Measurements from ENCODE around the gene NKAIN1.
"Not testable (repeated sequence)": the region's sequence is repeated elsewhere in the genome, so short reads cannot be mapped to it uniquely, and the experiment has no call there.

Gene NKAIN1

DNA sequence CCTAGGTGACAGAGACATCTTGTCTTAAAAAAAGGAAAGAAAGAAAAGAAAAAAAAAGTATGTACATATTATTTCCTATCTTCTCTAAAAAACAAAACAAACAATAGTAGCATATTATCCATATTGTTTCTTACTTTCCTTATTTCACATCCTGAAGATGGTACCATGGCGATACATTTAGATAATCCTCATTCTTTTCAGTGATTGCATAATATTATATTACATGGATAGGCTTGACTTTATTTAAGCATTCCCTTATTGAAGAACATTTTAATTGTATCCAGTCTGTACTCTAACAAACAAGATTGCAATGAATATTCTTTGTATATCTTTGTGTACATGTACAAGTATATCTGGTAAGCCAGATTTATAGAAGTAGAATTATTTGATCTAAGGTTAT is 91.3 kb downstream of the NKAIN1 start:
- no peak for DNase-seq

DNA sequence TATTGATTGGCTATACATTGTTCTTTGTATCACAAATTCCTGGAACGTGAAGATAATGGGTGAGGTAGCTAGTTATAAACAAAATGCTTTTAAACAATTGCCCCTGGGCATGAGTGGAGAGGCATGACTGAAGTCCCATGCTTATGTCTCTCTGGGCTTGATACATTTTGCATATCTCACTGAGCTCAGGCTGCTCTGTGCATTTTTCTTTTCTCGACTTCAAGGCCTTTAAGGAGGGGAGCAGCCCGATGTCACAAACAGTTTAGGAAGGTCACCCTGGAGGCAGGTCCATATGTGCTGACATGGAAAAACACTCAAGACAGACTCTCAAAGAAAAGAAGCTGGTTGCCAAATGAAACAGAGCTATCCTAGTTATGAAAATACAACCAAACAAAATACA is 94.0 kb downstream of the NKAIN1 start:
- no peak for DNase-seq

DNA sequence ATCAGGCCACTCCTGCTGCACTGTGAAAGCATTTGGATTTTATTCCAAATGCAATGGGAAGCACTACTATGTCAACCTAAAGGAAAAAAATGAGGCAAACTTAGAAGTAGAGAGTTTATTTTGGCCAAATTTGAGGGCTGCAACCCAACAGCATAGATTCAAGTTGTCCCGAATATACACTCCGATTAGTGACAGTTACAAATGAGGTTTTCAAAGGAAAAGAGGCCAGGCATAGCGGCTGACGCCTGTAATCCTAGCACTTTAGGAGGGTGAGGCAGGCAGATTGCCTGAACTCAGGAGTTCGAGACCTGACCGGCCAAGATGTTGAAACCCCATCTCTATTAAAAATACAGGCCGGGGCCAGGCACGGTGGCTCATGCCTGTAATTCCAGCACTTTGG is 95.2 kb downstream of the NKAIN1 start:
- no peak for DNase-seq

DNA sequence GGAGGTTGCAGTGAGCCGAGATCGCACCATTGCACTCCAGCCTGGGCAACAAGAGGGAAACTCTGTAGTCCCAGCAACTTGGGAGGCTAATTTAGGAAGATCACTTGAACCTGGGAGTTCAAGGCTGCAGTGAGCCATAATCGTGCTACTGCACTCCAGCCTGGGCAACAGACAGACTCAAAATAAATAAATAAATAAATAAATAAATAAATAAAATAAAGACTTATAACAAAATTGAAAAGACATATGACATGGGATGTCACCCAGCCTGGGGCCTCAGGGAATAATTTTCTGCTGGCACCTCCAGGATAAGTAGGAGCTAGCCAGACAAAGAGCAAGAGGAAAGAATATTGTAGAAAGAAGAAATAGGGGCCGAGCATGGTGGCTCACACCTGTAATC is 96.2 kb downstream of the NKAIN1 start:
- no peak for DNase-seq

DNA sequence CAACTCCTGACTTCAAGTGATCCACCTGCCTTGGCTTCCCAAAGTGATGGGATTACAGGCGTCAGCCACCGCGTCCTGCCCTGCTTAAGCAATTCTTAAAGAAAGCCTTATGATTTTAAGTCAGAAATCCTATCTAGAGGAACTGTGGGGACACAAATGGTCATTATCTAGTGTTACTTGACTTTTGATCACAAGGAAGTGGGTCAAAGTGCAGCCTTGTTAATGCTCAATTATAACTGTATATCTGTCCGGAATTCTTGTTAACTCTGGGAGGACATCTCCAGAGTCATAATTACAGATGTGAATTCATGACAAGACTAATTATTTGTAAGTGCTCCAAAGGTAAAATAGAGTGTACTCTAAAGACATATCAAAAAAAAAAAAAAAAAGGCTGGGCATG is 97.3 kb downstream of the NKAIN1 start:
- DNase-seq, result no peak

DNA sequence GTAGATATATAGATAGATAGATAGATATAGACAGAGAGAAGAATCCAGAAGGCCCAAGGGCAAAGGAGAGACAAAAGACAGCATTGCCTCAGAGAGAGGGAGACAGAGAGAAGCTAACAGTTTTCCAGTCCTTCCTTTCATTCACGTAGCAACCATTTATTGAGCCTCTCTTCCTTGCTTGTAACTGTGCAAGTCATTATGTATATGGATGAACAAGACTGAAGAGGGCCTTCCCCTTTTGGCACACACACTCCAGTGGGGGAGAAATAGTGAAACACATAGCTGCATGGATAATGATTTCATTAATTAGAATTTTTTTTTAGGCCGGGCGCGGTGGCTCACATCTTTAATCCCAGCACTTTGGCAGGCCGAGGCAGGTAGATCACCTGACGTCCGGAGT is 99.4 kb downstream of the NKAIN1 start:
- DNase-seq, result no peak

DNA sequence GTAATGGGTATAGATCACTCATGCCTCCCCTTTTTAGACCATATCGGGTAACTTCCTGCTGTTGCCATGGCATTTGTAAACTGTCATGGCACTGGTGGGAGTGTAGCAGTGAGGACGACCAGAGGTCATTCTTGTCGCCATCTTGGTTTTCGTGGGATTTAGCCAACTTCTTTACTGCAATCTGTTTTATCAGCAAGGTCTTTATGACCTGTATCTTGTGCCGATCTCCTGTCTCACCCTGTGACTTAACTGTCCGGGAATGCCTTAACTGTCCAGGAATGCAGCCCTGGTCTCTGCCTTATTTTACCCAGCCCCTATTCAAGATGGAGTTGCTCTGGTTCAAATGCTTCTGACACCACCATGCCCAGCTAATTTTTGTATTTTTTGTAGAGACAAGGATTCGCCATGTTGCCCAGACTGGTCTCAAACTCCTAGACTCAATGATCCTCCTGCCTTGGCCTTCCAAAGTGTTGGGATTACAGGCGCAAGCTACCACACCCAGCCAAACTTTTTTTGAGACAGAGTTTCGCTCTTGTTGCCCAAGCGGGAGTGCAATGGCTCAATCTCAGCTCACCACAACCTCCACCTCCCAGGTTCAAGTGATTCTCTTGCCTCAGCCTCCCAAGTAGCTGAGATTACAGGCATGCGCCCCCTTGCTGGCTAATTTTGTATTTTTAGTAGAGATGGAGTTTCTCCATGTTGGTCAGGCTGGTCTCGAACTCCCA is 100.7 kb downstream of the NKAIN1 start:
- DNase-seq, result not testable (repeated sequence)

DNA sequence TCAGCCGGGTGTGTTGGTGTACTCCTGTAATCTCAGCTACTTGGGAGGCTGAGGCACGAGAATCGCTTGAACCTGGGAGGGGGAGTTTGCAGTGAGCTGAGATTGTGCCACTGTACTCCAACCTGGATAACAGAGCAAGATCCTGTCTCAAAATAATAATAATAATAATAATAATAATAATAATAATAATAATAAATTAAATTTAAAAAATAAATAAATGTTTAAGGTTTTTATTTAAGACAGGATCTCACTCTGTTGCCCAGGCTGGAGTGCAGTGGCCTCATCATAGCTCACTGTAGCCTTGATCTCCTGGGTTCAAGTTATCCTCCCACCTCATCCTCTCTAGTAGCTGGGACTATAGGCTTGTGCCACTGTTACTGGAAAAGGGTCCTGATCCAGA is 101.8 kb downstream of the NKAIN1 start:
- DNase-seq, result not testable (repeated sequence)

DNA sequence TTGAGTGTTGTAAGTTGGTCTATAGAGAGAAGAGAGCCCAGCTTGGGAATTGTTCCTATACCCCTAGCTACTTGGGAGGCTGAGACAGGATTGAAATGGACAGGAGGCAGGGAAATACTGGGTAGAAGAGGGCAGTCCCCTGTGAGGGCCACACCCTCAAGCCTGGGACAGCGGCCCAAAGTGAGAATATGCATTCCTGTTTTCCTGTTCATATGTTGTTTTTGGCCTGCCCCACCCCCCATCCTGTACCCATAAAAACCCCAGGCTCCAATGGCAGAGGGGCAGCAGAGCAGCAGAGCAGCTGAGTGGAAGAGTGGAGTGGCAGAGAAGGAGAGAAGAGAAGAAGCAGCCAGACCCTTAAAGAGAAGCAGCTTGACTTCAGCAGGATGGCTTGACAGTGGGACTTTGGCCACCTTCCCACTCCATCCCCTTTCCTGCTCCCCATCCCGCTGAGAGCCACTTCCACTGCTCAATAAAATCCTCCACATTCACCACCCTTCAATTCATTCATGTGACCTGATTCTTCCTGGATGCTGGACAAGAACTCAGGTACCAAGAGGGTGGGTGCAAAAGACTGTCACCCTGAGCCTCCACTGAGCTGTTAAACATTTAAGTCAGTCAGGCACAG is 103.6 kb downstream of the NKAIN1 start:
- DNase-seq, result no peak

DNA sequence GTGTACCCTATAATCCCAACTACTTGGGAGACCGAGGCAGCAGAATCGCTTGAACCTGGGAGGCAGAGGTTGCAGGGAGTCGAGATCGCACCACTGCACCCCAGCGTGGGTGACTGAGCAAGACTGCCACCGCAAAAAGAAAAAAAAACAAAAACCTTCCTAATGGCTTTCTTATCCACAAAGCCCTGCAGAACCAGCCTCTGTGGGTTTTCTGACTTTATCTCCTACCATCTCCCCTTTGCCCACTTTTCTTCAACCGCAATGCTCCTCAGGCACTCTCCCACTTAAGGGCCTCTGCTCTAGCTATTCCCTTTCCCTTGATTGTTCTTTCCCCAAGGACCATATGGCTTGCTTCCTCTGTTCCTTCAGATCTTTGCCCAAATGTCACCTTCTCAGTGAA is 106.3 kb downstream of the NKAIN1 start:
- no peak for DNase-seq

Measured in CD4-positive, alpha-beta T cell treated with Interleukin-4 for 1 hour (primary cell).